Ramos (cell line): ENCODE measurements around the gene A4GNT.
"Not testable (repeated sequence)": the region's sequence is repeated elsewhere in the genome, so short reads cannot be mapped to it uniquely, and the experiment has no call there.

Experiments used
- in situ Hi-C: fragments of 300-500 bp; cut with MboI; formaldehyde crosslinking; loops from one replicate; pipeline ENCODE4 v1.14.3; 2022; ENCODE audit warnings: low sequenced_read_pairs; ENCODE audit not compliant: unreplicated experiment

The A4GNT gene

GRCh38 chr3:138124188-138124587 is 8.0 kb downstream of the A4GNT start:
- in situ Hi-C loops, result no loop called here

GRCh38 chr3:138119423-138119766 is 12.8 kb downstream of the A4GNT start:
- in situ Hi-C loops, result loop anchor here (5.0 kb wide), 1 partner anchor 52 kb away; no protein-coding TSS in a partner anchor

- in situ Hi-C loops, result loop anchor here (5.0 kb wide), 1 partner anchor 52 kb away; no protein-coding TSS in a partner anchor
Observed at GRCh38 chr3:138118612-138119422, 13.4 kb downstream of the A4GNT start.

GRCh38 chr3:138114988-138115971 is 16.9 kb downstream of the A4GNT start, which contains the start of gene DZIP1L:
Gene DZIP1L (minus strand): TSS chr3:138115608. CDS start chr3:138103971, 11,637 bp downstream.
- in situ Hi-C loops, result loop anchor here (5.0 kb wide), 1 partner anchor 48 kb away; no protein-coding TSS in a partner anchor

GRCh38 chr3:138114431-138114918 is 17.7 kb downstream of the A4GNT start:
- in situ Hi-C loops, result no loop called here

GRCh38 chr3:138113326-138113725 is 18.9 kb downstream of the A4GNT start:
- in situ Hi-C loops, result no loop called here

GRCh38 chr3:138112362-138112761 is 19.8 kb downstream of the A4GNT start:
- in situ Hi-C loops, result no loop called here

GRCh38 chr3:138105598-138105997 is 26.6 kb downstream of the A4GNT start:
- in situ Hi-C loops, result no loop called here

- in situ Hi-C loops, result no loop called here
Observed at GRCh38 chr3:138103466-138103865, 28.7 kb downstream of the A4GNT start.

- in situ Hi-C loops, result not testable (repeated sequence)
Observed at GRCh38 chr3:138101351-138101940, 30.7 kb downstream of the A4GNT start.

- in situ Hi-C loops, result no loop called here
Observed at GRCh38 chr3:138099417-138099816, 32.8 kb downstream of the A4GNT start.

- in situ Hi-C loops, result no loop called here
Observed at GRCh38 chr3:138097192-138098172, 34.7 kb downstream of the A4GNT start.

GRCh38 chr3:138093721-138094120 is 38.5 kb downstream of the A4GNT start:
- in situ Hi-C loops, result no loop called here

- in situ Hi-C loops, result no loop called here
Observed at GRCh38 chr3:138092023-138092422, 40.2 kb downstream of the A4GNT start.

GRCh38 chr3:138089091-138089490 is 43.1 kb downstream of the A4GNT start:
- in situ Hi-C loops, result no loop called here

GRCh38 chr3:138085745-138086144 is 46.4 kb downstream of the A4GNT start:
- in situ Hi-C loops, result not testable (repeated sequence)

GRCh38 chr3:138084196-138084595 is 48.0 kb downstream of the A4GNT start:
- in situ Hi-C loops, result no loop called here

GRCh38 chr3:138082992-138083386 is 49.2 kb downstream of the A4GNT start:
- in situ Hi-C loops, result no loop called here
